HCT116 (cell line): ENCODE measurements around the gene EPB41L5. TPM values are rescaled to one million over a fixed set of nuclear protein-coding genes. Genes with fewer than 3 reads are reported as not detected.

ENCODE experiments used
- ATAC-seq: fragments of 200-7000 bp; cut with Tn5 transposase; 2 replicates; pipeline ENCODE4 v1.9.1; 2020; ENCODE audit warnings: mild to moderate bottlenecking, moderate library complexity
- BruUV-seq: library from RNA; stranded (reverse); fragments of 400-500 nt; replicated peaks from 2 replicates; lab custom pipeline; 2021; lab: Mats Ljungman, UMichigan
- CTCF ChIA-PET: fragments of 300-600 bp; sonication (Branson Sonifier 250); formaldehyde crosslinking; loops from one replicate; lab custom pipeline; 2021; ENCODE audit warnings: antibody characterized with exemption; lab: Charles Lee
- POLR2A ChIA-PET: fragments of 300-600, 350-600 bp; sonication (Branson Sonifier 250); formaldehyde crosslinking; loops from one replicate; lab custom pipeline; 2021; ENCODE audit warnings: antibody characterized with exemption; lab: Charles Lee
- RAD21 ChIA-PET, 2 experiments: fragments of 300-600 bp; sonication (Branson Sonifier 250); formaldehyde crosslinking; loops; one replicate each; lab custom pipeline; 2023; ENCODE audit warnings: low total read pairs in 2 of 2; ENCODE audit not compliant: uncharacterized antibody in 2 of 2, unreplicated experiment in 2 of 2, low non-redundant PET in 1 of 2; lab: Charles Lee
- DNase-seq: peaks from one replicate; pipeline ENCODE4 v3.0.0-alpha.2; 2010; ENCODE audit warnings: low read depth, low spot score
- H2AFZ ChIP-seq: fragments of 200-600 bp; shearing (Covaris generic), sonication (generic); 2 replicates; pipeline ENCODE4 v1.6.1; 2017; ENCODE audit warnings: low read depth, mixed run types, mixed read lengths, antibody characterized with exemption, low read length; ENCODE audit not compliant: poor library complexity, severe bottlenecking
- H3K27ac ChIP-seq: 2 replicates; pipeline ENCODE4 v1.5.1; 2012; ENCODE audit warnings: low read depth, low read length
- H3K27me3 ChIP-seq: fragments of 200-600 bp; sonication (generic); 2 replicates; pipeline ENCODE4 v1.6.1; 2016; ENCODE audit warnings: mixed run types, low read length, mixed read lengths; ENCODE audit not compliant: insufficient read depth
- H3K36me3 ChIP-seq, 2 experiments: fragments of 200-500 bp in 1 of 2; fragments of 200-600 bp in 1 of 2; sonication (Bioruptor generic) in 1 of 2; sonication (generic) in 1 of 2; 2 replicates each; pipeline versions ENCODE4 v1.5.1 to v1.6.1; 2014 to 2016; ENCODE audit warnings: low read length in 2 of 2, inconsistent platforms in 1 of 2, mixed read lengths in 1 of 2, mixed run types in 1 of 2; ENCODE audit not compliant: insufficient read depth in 2 of 2, control insufficient read depth in 1 of 2
- H3K4me1 ChIP-seq, 2 experiments: fragments of 200-600 bp in 1 of 2; sonication (generic) in 1 of 2; 2 replicates each; pipeline versions ENCODE4 v1.5.1 to v1.6.1; 2012 to 2017; ENCODE audit warnings: low read length in 2 of 2, inconsistent platforms in 1 of 2, mild to moderate bottlenecking in 1 of 2, mixed read lengths in 1 of 2, mixed run types in 1 of 2, moderate library complexity in 1 of 2; ENCODE audit not compliant: insufficient read depth in 2 of 2, control insufficient read depth in 1 of 2
- H3K4me2 ChIP-seq: fragments of 200-600 bp; sonication (generic); 2 replicates; pipeline ENCODE4 v1.6.1; 2017; ENCODE audit warnings: mixed run types, low read length, mixed read lengths
- H3K4me3 ChIP-seq, 2 experiments: fragments of 200-600 bp in 1 of 2; sonication (generic) in 1 of 2; replicated peaks in 1 of 2; 2 replicates each; pipeline ENCODE4 v1.5.1; 2011 to 2016; ENCODE audit warnings: low read length in 2 of 2, control low read depth in 1 of 2, low read depth in 1 of 2, mild to moderate bottlenecking in 1 of 2, mixed read lengths in 1 of 2, mixed run types in 1 of 2
- H3K79me2 ChIP-seq: fragments of 200-600 bp; sonication (generic); 2 replicates; pipeline ENCODE4 v1.6.1; 2017; ENCODE audit warnings: mild to moderate bottlenecking, mixed run types, low read length, moderate library complexity, mixed read lengths; ENCODE audit not compliant: insufficient read depth
- H3K9ac ChIP-seq: fragments of 200-600 bp; sonication (generic); 2 replicates; pipeline ENCODE4 v1.6.1; 2016; ENCODE audit warnings: low read length, mixed read lengths
- H3K9me2 ChIP-seq: fragments of 200-600 bp; sonication (generic), shearing (Covaris generic); 2 replicates; pipeline ENCODE4 v1.6.1; 2017; ENCODE audit warnings: mixed run types, mild to moderate bottlenecking, moderate library complexity; ENCODE audit not compliant: insufficient read depth
- H3K9me3 ChIP-seq, 2 experiments: fragments of 200-500 bp in 1 of 2; fragments of 200-600 bp in 1 of 2; sonication (Bioruptor generic) in 1 of 2; sonication (generic) in 1 of 2; 2 replicates each; pipeline ENCODE4 v1.6.1; 2014 to 2017; ENCODE audit warnings: low read length in 2 of 2, mixed read lengths in 2 of 2, inconsistent platforms in 1 of 2, low read depth in 1 of 2, mild to moderate bottlenecking in 1 of 2, mixed run types in 1 of 2, moderate library complexity in 1 of 2; ENCODE audit not compliant: control insufficient read depth in 1 of 2, insufficient read depth in 1 of 2
- H4K20me1 ChIP-seq: fragments of 200-600 bp; sonication (generic), shearing (Covaris generic); 2 replicates; pipeline ENCODE4 v1.6.1; 2017; ENCODE audit warnings: mixed run types, mild to moderate bottlenecking, moderate library complexity; ENCODE audit not compliant: insufficient read depth
- CBX3 ChIP-seq: IDR thresholded peaks from 2 replicates; pipeline ENCODE4 v1.6.1; 2012; ENCODE audit warnings: low read depth
- EGR1 ChIP-seq: IDR thresholded peaks from 2 replicates; pipeline ENCODE4 v1.6.1; 2012; ENCODE audit warnings: low read depth
- EZH2phosphoT487 ChIP-seq: fragments of 200-600 bp; IDR thresholded peaks from 2 replicates; pipeline ENCODE4 v1.6.1; 2018; ENCODE audit warnings: antibody characterized with exemption, borderline replicate concordance
- FOSL1 ChIP-seq: IDR thresholded peaks from 2 replicates; pipeline ENCODE4 v1.6.1; 2012; ENCODE audit warnings: low read depth
- JUND ChIP-seq: IDR thresholded peaks from 2 replicates; pipeline ENCODE4 v1.6.1; 2012
- POLR2A ChIP-seq: IDR thresholded peaks from 2 replicates; pipeline ENCODE4 v1.7.0; 2011; ENCODE audit warnings: borderline replicate concordance; ENCODE audit not compliant: insufficient read depth, insufficient read length; ENCODE audit errors: extremely low read depth
- POLR2AphosphoS5 ChIP-seq: IDR thresholded peaks from 2 replicates; pipeline ENCODE4 v1.6.1; 2011; ENCODE audit warnings: mild to moderate bottlenecking, low read depth, low read length, moderate library complexity
- RAD21 ChIP-seq: IDR thresholded peaks from 2 replicates; pipeline ENCODE4 v1.6.1; 2012; ENCODE audit warnings: low read depth, mild to moderate bottlenecking
- SIN3A ChIP-seq: IDR thresholded peaks from 2 replicates; pipeline ENCODE4 v1.6.1; 2012; ENCODE audit warnings: low read depth
- SP1 ChIP-seq: IDR thresholded peaks from 2 replicates; pipeline ENCODE4 v1.6.1; 2012; ENCODE audit warnings: low read depth
- SRF ChIP-seq: IDR thresholded peaks from 2 replicates; pipeline ENCODE4 v1.6.1; 2012; ENCODE audit warnings: low read depth
- TCF7L2 ChIP-seq: IDR thresholded peaks from 2 replicates; pipeline ENCODE4 v1.7.0; 2011; ENCODE audit warnings: borderline replicate concordance, inconsistent platforms; ENCODE audit not compliant: insufficient read depth, insufficient read length; ENCODE audit errors: extremely low read depth
- YY1 ChIP-seq: IDR thresholded peaks from 2 replicates; pipeline ENCODE4 v1.6.1; 2011; ENCODE audit warnings: low read length, low read depth, moderate library complexity, mild to moderate bottlenecking; ENCODE audit not compliant: insufficient replicate concordance; ENCODE audit errors: extremely low read depth
- ZFX ChIP-seq: fragments of 450-650 bp; IDR thresholded peaks from 2 replicates; pipeline ENCODE4 v1.6.1; 2017
- ZNF274 ChIP-seq: fragments of 200-500 bp; sonication (Bioruptor generic); IDR thresholded peaks from 2 replicates; pipeline ENCODE4 v1.6.1; 2014; ENCODE audit warnings: mild to moderate bottlenecking, low read depth, low read length, inconsistent platforms
- intact Hi-C: fragments of 100-400 bp; cut with micrococcal nuclease; formaldehyde crosslinking; loops from 2 replicates; pipeline ENCODE4 v1.10.0; 2022
- total RNA-seq: library from RNA; stranded (reverse); gene quantifications from one replicate; pipeline ENCODE4 v1.2.1, GENCODE V29; 2021; ENCODE audit not compliant: unreplicated experiment
- TF ChIP-seq, protein P1 (sequence below): IDR thresholded peaks from 2 replicates; pipeline ENCODE4 v1.6.1; 2012
- TF ChIP-seq, protein P2 (sequence below): IDR thresholded peaks from 2 replicates; pipeline ENCODE4 v1.6.1; 2011; ENCODE audit warnings: mild to moderate bottlenecking, low read length, moderate library complexity; ENCODE audit not compliant: insufficient replicate concordance; ENCODE audit errors: extremely low read depth
- TF ChIP-seq, protein P3 (sequence below): IDR thresholded peaks from 2 replicates; pipeline ENCODE4 v1.6.1; 2012; ENCODE audit warnings: low read depth
- TF ChIP-seq, protein P4 (sequence below), 3 experiments: fragments of 200-600 bp in 1 of 3; sonication (generic) in 1 of 3; IDR thresholded peaks in 2 of 3; conservative IDR thresholded peaks in 1 of 3; 2 replicates each; pipeline ENCODE4 v1.5.1; 2012 to 2017; ENCODE audit warnings: low read depth in 2 of 3, low read length in 2 of 3, antibody characterized with exemption in 1 of 3, borderline replicate concordance in 1 of 3, control low read depth in 1 of 3, mild to moderate bottlenecking in 1 of 3, mixed read lengths in 1 of 3, mixed run types in 1 of 3, moderate library complexity in 1 of 3; ENCODE audit not compliant: insufficient read depth in 1 of 3
- TF ChIP-seq, protein P5 (sequence below): IDR thresholded peaks from 2 replicates; pipeline ENCODE4 v1.6.1; 2012

Gene EPB41L5
- total RNA-seq, 1 experiment from 2014 or later: 14.7 TPM

DNA sequence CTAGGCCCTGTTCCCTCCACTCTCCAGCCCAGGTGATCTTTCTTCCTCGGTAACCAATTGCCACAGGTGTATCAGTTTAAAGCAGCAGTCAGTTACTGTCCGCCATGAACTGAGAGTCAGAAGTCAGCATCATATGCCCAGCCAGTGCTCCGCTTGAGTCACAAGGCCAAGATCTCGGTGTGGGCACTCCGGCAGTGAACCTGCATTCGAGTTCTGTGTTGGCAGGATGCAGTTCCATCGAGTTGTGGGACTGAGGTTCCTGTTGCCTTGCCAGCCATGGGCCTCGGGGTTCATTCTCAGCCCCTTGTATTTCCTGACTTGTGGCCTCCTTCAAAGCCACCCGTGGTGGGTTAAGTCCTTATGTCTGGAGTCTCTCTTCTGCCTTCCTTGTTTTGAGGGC, 213.4 kb downstream of the EPB41L5 start:
- BruUV-seq: no TSS peak
- H3K4me2 ChIP-seq: no peak overlapping the region
- H3K9me3 ChIP-seq: no peaks in the 10 kb centered on the region
- POLR2A ChIA-PET: no interaction called here
- H3K4me3 ChIP-seq: no peak overlapping the region
- intact Hi-C loops: loop anchor here (5.0 kb wide), 1 partner anchor 451 kb away; no protein-coding TSS in a partner anchor
- TF ChIP-seq, protein P1, sequence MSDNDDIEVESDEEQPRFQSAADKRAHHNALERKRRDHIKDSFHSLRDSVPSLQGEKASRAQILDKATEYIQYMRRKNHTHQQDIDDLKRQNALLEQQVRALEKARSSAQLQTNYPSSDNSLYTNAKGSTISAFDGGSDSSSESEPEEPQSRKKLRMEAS: no peak
- TF ChIP-seq POLR2A: no peak
- no peak for TF ChIP-seq ZNF274
- TF ChIP-seq, protein P2, sequence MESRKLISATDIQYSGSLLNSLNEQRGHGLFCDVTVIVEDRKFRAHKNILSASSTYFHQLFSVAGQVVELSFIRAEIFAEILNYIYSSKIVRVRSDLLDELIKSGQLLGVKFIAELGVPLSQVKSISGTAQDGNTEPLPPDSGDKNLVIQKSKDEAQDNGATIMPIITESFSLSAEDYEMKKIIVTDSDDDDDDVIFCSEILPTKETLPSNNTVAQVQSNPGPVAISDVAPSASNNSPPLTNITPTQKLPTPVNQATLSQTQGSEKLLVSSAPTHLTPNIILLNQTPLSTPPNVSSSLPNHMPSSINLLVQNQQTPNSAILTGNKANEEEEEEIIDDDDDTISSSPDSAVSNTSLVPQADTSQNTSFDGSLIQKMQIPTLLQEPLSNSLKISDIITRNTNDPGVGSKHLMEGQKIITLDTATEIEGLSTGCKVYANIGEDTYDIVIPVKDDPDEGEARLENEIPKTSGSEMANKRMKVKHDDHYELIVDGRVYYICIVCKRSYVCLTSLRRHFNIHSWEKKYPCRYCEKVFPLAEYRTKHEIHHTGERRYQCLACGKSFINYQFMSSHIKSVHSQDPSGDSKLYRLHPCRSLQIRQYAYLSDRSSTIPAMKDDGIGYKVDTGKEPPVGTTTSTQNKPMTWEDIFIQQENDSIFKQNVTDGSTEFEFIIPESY: no peak
- no peak for TF ChIP-seq CBX3
- TF ChIP-seq SIN3A: no peak
- TF ChIP-seq, protein P3, sequence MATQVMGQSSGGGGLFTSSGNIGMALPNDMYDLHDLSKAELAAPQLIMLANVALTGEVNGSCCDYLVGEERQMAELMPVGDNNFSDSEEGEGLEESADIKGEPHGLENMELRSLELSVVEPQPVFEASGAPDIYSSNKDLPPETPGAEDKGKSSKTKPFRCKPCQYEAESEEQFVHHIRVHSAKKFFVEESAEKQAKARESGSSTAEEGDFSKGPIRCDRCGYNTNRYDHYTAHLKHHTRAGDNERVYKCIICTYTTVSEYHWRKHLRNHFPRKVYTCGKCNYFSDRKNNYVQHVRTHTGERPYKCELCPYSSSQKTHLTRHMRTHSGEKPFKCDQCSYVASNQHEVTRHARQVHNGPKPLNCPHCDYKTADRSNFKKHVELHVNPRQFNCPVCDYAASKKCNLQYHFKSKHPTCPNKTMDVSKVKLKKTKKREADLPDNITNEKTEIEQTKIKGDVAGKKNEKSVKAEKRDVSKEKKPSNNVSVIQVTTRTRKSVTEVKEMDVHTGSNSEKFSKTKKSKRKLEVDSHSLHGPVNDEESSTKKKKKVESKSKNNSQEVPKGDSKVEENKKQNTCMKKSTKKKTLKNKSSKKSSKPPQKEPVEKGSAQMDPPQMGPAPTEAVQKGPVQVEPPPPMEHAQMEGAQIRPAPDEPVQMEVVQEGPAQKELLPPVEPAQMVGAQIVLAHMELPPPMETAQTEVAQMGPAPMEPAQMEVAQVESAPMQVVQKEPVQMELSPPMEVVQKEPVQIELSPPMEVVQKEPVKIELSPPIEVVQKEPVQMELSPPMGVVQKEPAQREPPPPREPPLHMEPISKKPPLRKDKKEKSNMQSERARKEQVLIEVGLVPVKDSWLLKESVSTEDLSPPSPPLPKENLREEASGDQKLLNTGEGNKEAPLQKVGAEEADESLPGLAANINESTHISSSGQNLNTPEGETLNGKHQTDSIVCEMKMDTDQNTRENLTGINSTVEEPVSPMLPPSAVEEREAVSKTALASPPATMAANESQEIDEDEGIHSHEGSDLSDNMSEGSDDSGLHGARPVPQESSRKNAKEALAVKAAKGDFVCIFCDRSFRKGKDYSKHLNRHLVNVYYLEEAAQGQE: no peak
- no peak for TF ChIP-seq EGR1
- TF ChIP-seq POLR2AphosphoS5: no peak
- TF ChIP-seq YY1: no peak
- no peak for TF ChIP-seq ZFX
- no peak for TF ChIP-seq RAD21
- no peak for TF ChIP-seq EZH2phosphoT487
- TF ChIP-seq FOSL1: no peak
- no peak for TF ChIP-seq SP1
- TF ChIP-seq JUND: no peak
- no peak for TF ChIP-seq SRF
- TF ChIP-seq, protein P4, sequence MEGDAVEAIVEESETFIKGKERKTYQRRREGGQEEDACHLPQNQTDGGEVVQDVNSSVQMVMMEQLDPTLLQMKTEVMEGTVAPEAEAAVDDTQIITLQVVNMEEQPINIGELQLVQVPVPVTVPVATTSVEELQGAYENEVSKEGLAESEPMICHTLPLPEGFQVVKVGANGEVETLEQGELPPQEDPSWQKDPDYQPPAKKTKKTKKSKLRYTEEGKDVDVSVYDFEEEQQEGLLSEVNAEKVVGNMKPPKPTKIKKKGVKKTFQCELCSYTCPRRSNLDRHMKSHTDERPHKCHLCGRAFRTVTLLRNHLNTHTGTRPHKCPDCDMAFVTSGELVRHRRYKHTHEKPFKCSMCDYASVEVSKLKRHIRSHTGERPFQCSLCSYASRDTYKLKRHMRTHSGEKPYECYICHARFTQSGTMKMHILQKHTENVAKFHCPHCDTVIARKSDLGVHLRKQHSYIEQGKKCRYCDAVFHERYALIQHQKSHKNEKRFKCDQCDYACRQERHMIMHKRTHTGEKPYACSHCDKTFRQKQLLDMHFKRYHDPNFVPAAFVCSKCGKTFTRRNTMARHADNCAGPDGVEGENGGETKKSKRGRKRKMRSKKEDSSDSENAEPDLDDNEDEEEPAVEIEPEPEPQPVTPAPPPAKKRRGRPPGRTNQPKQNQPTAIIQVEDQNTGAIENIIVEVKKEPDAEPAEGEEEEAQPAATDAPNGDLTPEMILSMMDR (IDR thresholded peaks at IDR 0.05 in 2 of 3, conservative IDR thresholded peaks at IDR 0.05 in 1 of 3; ENCODE audit: borderline replicate concordance in 1 of 3, insufficient read depth in 1 of 3, low read depth in 2 of 3, low read length in 2 of 3): no peak
- TF ChIP-seq, protein P5, sequence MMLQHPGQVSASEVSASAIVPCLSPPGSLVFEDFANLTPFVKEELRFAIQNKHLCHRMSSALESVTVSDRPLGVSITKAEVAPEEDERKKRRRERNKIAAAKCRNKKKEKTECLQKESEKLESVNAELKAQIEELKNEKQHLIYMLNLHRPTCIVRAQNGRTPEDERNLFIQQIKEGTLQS: no peak
- no peak for TF ChIP-seq TCF7L2
- TF ChIP-seq, all 23 proteins: peak for 0
- Histone ChIP-seq H2AFZ (no peak overlapping the region), H3K9ac (no peak overlapping the region), H3K27ac (no peak overlapping the region), H3K36me3 (peaks cover 0 to 7% of the 10 kb centered on the region in 2 experiments; a peak in 1 of 4 replicates), H3K79me2 (peaks cover 15% of the 10 kb centered on the region), H3K9me2 (no peaks in the 10 kb centered on the region), H3K4me1 (peaks cover 6 to 35% of the 10 kb centered on the region in 2 experiments; a peak in 3 of 4 replicates), H3K27me3 (no peaks in the 10 kb centered on the region), H4K20me1 (no peaks in the 10 kb centered on the region)
- DNase-seq: no peak
- no peak for ATAC-seq
- RAD21 ChIA-PET: no interaction called here
- CTCF ChIA-PET: no interaction called here
